ENCODE results near the gene TGFBR2. TPM values are rescaled to one million over a fixed set of nuclear protein-coding genes. Genes with fewer than 3 reads are reported as not detected.

Gene TGFBR2
- total and polyA plus RNA-seq, 2 experiments from 2014 or later, result 4.7 to 13.0 TPM

- H3K36me3 Mint-ChIP-seq (ENCODE audit: low read depth), result peaks cover 5% of the 10 kb centered on the region; the same call in 2 of the 3 replicates
- H3K27me3 ChIP-seq (ENCODE audit: insufficient read depth), result no peaks in the 10 kb centered on the region
- no peaks in the 10 kb centered on the region for H3K4me1 ChIP-seq (ENCODE audit: insufficient read depth)
- H2AFZ ChIP-seq, result no peak overlapping the region
- H3F3A ChIP-seq (replicated peaks; ENCODE audit: low read depth), result no peaks in the 10 kb centered on the region
- ATAC-seq (no peak), DNase-seq (ENCODE audit: low spot score) (no peak)
- no peak overlapping the region for H3K4me3 Mint-ChIP-seq
- H3K4me3 ChIP-seq, result no peak overlapping the region
- H3K27ac Mint-ChIP-seq, result no peak overlapping the region
- H3K27ac ChIP-seq (ENCODE audit: low read depth), result no peak overlapping the region
- H3K9me3 Mint-ChIP-seq, result peaks cover 4% of the 10 kb centered on the region
- no peaks in the 10 kb centered on the region for H3K36me3 ChIP-seq (ENCODE audit: insufficient read depth)
- H3K4me1 Mint-ChIP-seq, result peaks cover 2% of the 10 kb centered on the region; the same call in 1 of the 3 replicates
- H3K4me2 ChIP-seq, result no peak overlapping the region
- H3K27me3 Mint-ChIP-seq (ENCODE audit: insufficient read depth, low read depth, poor library complexity), result no peaks in the 10 kb centered on the region
- H4K20me1 ChIP-seq (replicated peaks; ENCODE audit: insufficient read depth), result no peaks in the 10 kb centered on the region
- no peak for TF ChIP-seq NANOG (IDR thresholded peaks at IDR 0.05; ENCODE audit: borderline replicate concordance)
- TF ChIP-seq POLR2AphosphoS5 (IDR thresholded peaks at IDR 0.05; ENCODE audit: low read depth), result no peak
- no peak for TF ChIP-seq REST (IDR thresholded peaks at IDR 0.05; ENCODE audit: unreplicated experiment)
- TF ChIP-seq, protein P1, sequence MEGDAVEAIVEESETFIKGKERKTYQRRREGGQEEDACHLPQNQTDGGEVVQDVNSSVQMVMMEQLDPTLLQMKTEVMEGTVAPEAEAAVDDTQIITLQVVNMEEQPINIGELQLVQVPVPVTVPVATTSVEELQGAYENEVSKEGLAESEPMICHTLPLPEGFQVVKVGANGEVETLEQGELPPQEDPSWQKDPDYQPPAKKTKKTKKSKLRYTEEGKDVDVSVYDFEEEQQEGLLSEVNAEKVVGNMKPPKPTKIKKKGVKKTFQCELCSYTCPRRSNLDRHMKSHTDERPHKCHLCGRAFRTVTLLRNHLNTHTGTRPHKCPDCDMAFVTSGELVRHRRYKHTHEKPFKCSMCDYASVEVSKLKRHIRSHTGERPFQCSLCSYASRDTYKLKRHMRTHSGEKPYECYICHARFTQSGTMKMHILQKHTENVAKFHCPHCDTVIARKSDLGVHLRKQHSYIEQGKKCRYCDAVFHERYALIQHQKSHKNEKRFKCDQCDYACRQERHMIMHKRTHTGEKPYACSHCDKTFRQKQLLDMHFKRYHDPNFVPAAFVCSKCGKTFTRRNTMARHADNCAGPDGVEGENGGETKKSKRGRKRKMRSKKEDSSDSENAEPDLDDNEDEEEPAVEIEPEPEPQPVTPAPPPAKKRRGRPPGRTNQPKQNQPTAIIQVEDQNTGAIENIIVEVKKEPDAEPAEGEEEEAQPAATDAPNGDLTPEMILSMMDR (conservative IDR thresholded peaks at IDR 0.05; ENCODE audit: low read depth in 2 of 2), result no peak
- no peak for TF ChIP-seq EZH2 (IDR thresholded peaks at IDR 0.05; ENCODE audit: low read depth, unreplicated experiment)
- no peak for TF ChIP-seq ZNF114 (CRISPR knock-in tag; IDR thresholded peaks at IDR 0.05)
- TF ChIP-seq JUNB (IDR thresholded peaks at IDR 0.05; ENCODE audit: unreplicated experiment), result no peak
- no peak for TF ChIP-seq ZNF331 (CRISPR knock-in tag; IDR thresholded peaks at IDR 0.05; ENCODE audit: low read depth)
- TF ChIP-seq ETS1 (IDR thresholded peaks at IDR 0.05), result no peak
- no peak for TF ChIP-seq STAT1 (IDR thresholded peaks at IDR 0.05; ENCODE audit: unreplicated experiment)
- TF ChIP-seq CREB1 (CRISPR knock-in tag; IDR thresholded peaks at IDR 0.05; ENCODE audit: low read depth), result no peak
- no peak for TF ChIP-seq ZNF462 (CRISPR knock-in tag; IDR thresholded peaks at IDR 0.05)
- TF ChIP-seq EZH2phosphoT487 (IDR thresholded peaks at IDR 0.05; ENCODE audit: unreplicated experiment), result no peak
- H3K9me2 ChIP-seq (ENCODE audit: insufficient read depth), result 0 out of 2 replicates have a peak, but pooled peaks cover 3% of the 10 kb centered on the region
- no peaks in the 10 kb centered on the region for H3K79me2 ChIP-seq (replicated peaks; ENCODE audit: insufficient read depth)
These were observed 105.5 kb downstream of the TGFBR2 start for GRCh38 chr3:30711867-30712266.

Data from GM23338 (cell line).